ENCODE measurements around the gene TPGS1. TPM values are rescaled to one million over a fixed set of nuclear protein-coding genes. Genes with fewer than 3 reads are reported as not detected.

TPGS1 gene
- total RNA-seq, 4 donors from 2014 or later = 10.8 to 23.3 (median 20.9) TPM

GRCh38 chr19:558770-559439, 51.6 kb downstream of the TPGS1 start:
- no peak for DNase-seq (ENCODE audit: low spot score in 2 of 2)
- H3K9me3 ChIP-seq = no peaks in the 10 kb centered on the region
- no peaks in the 10 kb centered on the region for H3K27me3 ChIP-seq
- TF ChIP-seq CTCF (IDR thresholded peaks at IDR 0.05) (no peak), EP300 (IDR thresholded peaks at IDR 0.05) (no peak), POLR2A (IDR thresholded peaks at IDR 0.05) (no peak), POLR2AphosphoS5 (IDR thresholded peaks at IDR 0.05) (no peak)
- no peak overlapping the region for H3K4me3 ChIP-seq
- no peaks in the 10 kb centered on the region for H3K36me3 ChIP-seq
- 71% methylated on average over 8 of the region's 21 CpGs for WGBS
- H3K4me1 ChIP-seq = peaks cover 10% of the 10 kb centered on the region
- H3K27ac ChIP-seq = no peak overlapping the region

GRCh38 chr19:560121-560520, 52.8 kb downstream of the TPGS1 start:
- no peak overlapping the region for H3K4me3 ChIP-seq
- H3K36me3 ChIP-seq = no peaks in the 10 kb centered on the region
- no peak overlapping the region for H3K27ac ChIP-seq
- DNase-seq (ENCODE audit: low spot score in 2 of 2) = no peak
- H3K9me3 ChIP-seq = no peaks in the 10 kb centered on the region
- TF ChIP-seq CTCF (IDR thresholded peaks at IDR 0.05) (no peak), EP300 (IDR thresholded peaks at IDR 0.05) (no peak), POLR2A (IDR thresholded peaks at IDR 0.05) (no peak), POLR2AphosphoS5 (IDR thresholded peaks at IDR 0.05) (no peak)
- peaks cover 10% of the 10 kb centered on the region for H3K4me1 ChIP-seq
- H3K27me3 ChIP-seq = no peaks in the 10 kb centered on the region
- 77% methylated on average over 12 of the region's 12 CpGs for WGBS

- Histone ChIP-seq H3K27ac (no peak overlapping the region), H3K4me3 (no peak overlapping the region), H3K9me3 (no peaks in the 10 kb centered on the region), H3K27me3 (no peaks in the 10 kb centered on the region), H3K36me3 (no peaks in the 10 kb centered on the region), H3K4me1 (peaks cover 7% of the 10 kb centered on the region)
- no peak for TF ChIP-seq POLR2A (IDR thresholded peaks at IDR 0.05)
- no peak for TF ChIP-seq POLR2AphosphoS5 (IDR thresholded peaks at IDR 0.05)
- TF ChIP-seq EP300 (IDR thresholded peaks at IDR 0.05) = no peak
- TF ChIP-seq CTCF (IDR thresholded peaks at IDR 0.05) = no peak
- peak in 1 of 2 donors; percentile 61 for DNase-seq (ENCODE audit: low spot score in 2 of 2)
- 17% methylated on average over 19 of the region's 19 CpGs for WGBS
Observed at GRCh38 chr19:566403-566802, 59.1 kb downstream of the TPGS1 start.

GRCh38 chr19:566844-567243, 59.5 kb downstream of the TPGS1 start:
- Histone ChIP-seq H3K9me3 (no peaks in the 10 kb centered on the region), H3K27me3 (no peaks in the 10 kb centered on the region), H3K4me3 (no peak overlapping the region), H3K36me3 (no peaks in the 10 kb centered on the region), H3K4me1 (peaks cover 12% of the 10 kb centered on the region), H3K27ac (no peak overlapping the region)
- DNase-seq (ENCODE audit: low spot score in 2 of 2) = no peak
- TF ChIP-seq EP300 (IDR thresholded peaks at IDR 0.05) (no peak), POLR2A (IDR thresholded peaks at IDR 0.05) (no peak), CTCF (IDR thresholded peaks at IDR 0.05) (no peak), POLR2AphosphoS5 (IDR thresholded peaks at IDR 0.05) (no peak)
- 47% methylated on average over 16 of the region's 16 CpGs for WGBS

GRCh38 chr19:567296-567900, 60.1 kb downstream of the TPGS1 start:
- Histone ChIP-seq H3K27ac (no peak overlapping the region), H3K4me3 (no peak overlapping the region), H3K27me3 (no peaks in the 10 kb centered on the region), H3K4me1 (peaks cover 13% of the 10 kb centered on the region), H3K9me3 (no peaks in the 10 kb centered on the region), H3K36me3 (no peaks in the 10 kb centered on the region)
- no peak for DNase-seq (ENCODE audit: low spot score in 2 of 2)
- WGBS = 87% methylated on average over 22 of the region's 22 CpGs
- TF ChIP-seq POLR2A (IDR thresholded peaks at IDR 0.05) = no peak
- TF ChIP-seq CTCF (IDR thresholded peaks at IDR 0.05) = no peak
- TF ChIP-seq POLR2AphosphoS5 (IDR thresholded peaks at IDR 0.05) = no peak
- TF ChIP-seq EP300 (IDR thresholded peaks at IDR 0.05) = no peak
